ENCODE results near the gene MIA.

Gene MIA

DNA sequence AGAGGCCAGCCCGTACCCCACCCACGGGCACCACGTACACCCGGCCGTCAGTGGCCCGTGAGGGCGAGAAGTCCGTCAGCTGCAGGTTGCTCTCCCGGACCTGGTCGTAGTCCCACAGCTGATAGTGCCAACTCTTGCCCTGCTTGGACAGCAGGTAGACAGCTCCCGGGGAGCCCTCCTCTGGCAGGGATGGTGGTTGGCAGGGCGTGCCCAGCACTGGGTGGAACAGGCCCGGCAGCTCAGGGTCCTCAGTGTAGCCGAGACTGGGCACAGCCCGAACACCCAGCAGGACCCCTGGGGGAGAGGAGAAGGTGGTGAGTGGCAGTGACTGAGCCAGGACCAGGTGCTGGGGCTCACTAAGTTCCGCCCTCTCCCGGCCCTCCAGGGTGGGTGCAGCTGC, 32.8 kb upstream of the MIA start:
- ChIA-PET CTCF (interaction anchor here (1.1 to 1.4 kb wide), 3 partner anchors 9 to 64 kb away, joined by 4 to 5 read pairs (median 4); no protein-coding TSS in a partner anchor), POLR2A (no interaction called here)
- DNase-seq (ENCODE audit: low read depth, low spot score): no peak
- H3K4me3 ChIP-seq (ENCODE audit: low read depth, low read length): no peak overlapping the region
- no peak for TF ChIP-seq CTCF (IDR thresholded peaks at IDR 0.05; ENCODE audit: insufficient read depth, low read length, missing control alignments)

DNA sequence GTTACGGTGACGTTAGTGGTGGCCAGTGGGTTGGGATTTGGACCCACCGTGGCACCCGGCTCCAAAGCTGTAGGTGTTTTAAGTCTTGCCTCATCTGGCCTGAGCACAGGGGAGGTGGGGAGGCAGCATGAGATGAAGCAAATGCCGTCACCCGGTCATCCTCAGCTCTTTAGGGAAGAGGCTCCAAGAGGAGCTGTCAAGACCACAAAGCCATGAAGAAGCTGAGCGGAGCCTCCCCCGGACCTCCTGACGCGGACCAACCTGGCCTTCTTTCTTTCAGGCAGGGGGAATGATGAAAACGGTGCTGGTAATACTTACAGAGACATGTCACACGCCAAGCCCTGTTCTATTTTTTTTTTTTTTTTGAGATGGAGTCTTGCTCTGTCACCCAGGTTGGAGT, 32.4 kb upstream of the MIA start:
- ChIA-PET CTCF (interaction anchor here (0.9 to 1.1 kb wide), 2 partner anchors 64 to 65 kb away, joined by 3 to 4 read pairs; no protein-coding TSS in a partner anchor), POLR2A (no interaction called here)
- no peak overlapping the region for H3K4me3 ChIP-seq (ENCODE audit: low read depth, low read length)
- DNase-seq (ENCODE audit: low read depth, low spot score): no peak
- no peak for TF ChIP-seq CTCF (IDR thresholded peaks at IDR 0.05; ENCODE audit: insufficient read depth, low read length, missing control alignments)

DNA sequence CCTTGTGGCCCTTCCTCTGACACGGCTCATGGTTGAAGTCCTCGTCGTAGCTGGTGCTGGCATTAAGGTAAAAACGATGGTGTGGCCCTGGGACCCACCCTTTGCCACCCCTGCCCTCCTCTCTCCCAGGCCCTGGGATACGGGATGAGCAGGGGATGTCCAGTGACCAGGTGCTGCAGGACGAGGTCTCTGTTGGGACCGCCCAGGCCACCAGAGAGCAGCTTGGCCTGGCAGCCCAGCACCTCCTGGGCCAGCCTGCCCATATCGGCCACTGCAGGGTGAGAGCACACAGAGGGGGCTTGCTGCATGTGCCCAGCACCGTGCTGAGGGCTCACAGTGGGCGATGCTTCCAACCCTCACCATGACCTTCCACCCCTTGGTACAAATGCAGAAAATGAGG, 31.4 kb upstream of the MIA start:
- TF ChIP-seq CTCF (IDR thresholded peaks at IDR 0.05; ENCODE audit: insufficient read depth, low read length, missing control alignments): no peak
- ChIA-PET POLR2A (no interaction called here), CTCF (interaction anchor here (2.2 kb wide), 1 partner anchor 22 kb away, joined by 5 read pairs; no protein-coding TSS in a partner anchor)
- DNase-seq (ENCODE audit: low read depth, low spot score): no peak
- H3K4me3 ChIP-seq (ENCODE audit: low read depth, low read length): no peak overlapping the region

GRCh38 chr19:40744554-40745401, 30.5 kb upstream of the MIA start:
- POLR2A ChIA-PET: interaction anchor here (1.0 kb wide), 1 partner anchor 33 kb away, joined by 4 read pairs; the partner anchor contains the start of gene RAB4B
- no peak for DNase-seq (ENCODE audit: low read depth, low spot score)
- H3K4me3 ChIP-seq (ENCODE audit: low read depth, low read length): no peak overlapping the region
- CTCF ChIA-PET: interaction anchor here (1.4 to 2.2 kb wide), 2 partner anchors 23 to 82 kb away, joined by 3 to 5 read pairs; no protein-coding TSS in a partner anchor
- TF ChIP-seq CTCF (IDR thresholded peaks at IDR 0.05; ENCODE audit: insufficient read depth, low read length, missing control alignments): no peak

DNA sequence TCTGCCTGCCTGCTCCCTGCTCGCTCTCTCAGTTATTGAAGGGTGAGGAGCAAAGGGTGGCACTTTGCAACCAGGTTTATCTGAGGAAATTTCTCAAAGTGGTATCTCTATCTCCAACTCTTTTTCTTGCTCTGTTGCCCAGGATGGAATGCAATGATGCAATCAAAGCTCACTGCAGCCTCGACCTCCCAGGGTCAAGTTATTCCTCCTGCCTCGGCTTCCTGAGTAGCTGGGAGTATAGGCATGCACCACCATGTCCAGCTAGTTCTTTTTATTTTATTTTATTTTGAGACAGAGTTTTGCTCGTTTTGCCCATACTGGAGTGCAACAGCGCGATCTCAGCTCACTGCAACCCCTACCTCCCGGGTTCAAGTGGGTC, 29.9 kb upstream of the MIA start:
- no peak overlapping the region; the same call in 1 of the 2 replicates for H3K4me3 ChIP-seq (ENCODE audit: low read depth, low read length)
- no peak for TF ChIP-seq CTCF (IDR thresholded peaks at IDR 0.05; ENCODE audit: insufficient read depth, low read length, missing control alignments)
- POLR2A ChIA-PET: interaction anchor here (1.0 kb wide), 1 partner anchor 33 kb away, joined by 4 read pairs; the partner anchor contains the start of gene RAB4B
- peak; percentile 3 for DNase-seq (ENCODE audit: low read depth, low spot score)
- CTCF ChIA-PET: interaction anchor here (1.4 to 2.2 kb wide), 2 partner anchors 24 to 82 kb away, joined by 3 to 5 read pairs; no protein-coding TSS in a partner anchor

- H3K4me3 ChIP-seq (ENCODE audit: low read depth, low read length): no peak overlapping the region
- no peak for DNase-seq (ENCODE audit: low read depth, low spot score)
- ChIA-PET CTCF (interaction anchor here (0.8 to 1.4 kb wide), 3 partner anchors 20 to 59 kb away, joined by 3 read pairs; partner anchors contain the start of gene RAB4B), POLR2A (interaction anchor here (0.5 kb wide), 1 partner anchor 609 kb away, joined by 3 read pairs; no protein-coding TSS in a partner anchor)
- no peak for TF ChIP-seq CTCF (IDR thresholded peaks at IDR 0.05; ENCODE audit: insufficient read depth, low read length, missing control alignments)
These were observed 27.8 kb upstream of the MIA start for GRCh38 chr19:40747536-40747935.
